ENCODE measurements around the gene PPP2R2B.

GRCh38 chr5:146762830-146763229 is 115.7 kb downstream of the PPP2R2B start:
- TF ChIP-seq CTCF (IDR thresholded peaks at IDR 0.05), result no peak
- no peak for TF ChIP-seq POLR2A (IDR thresholded peaks at IDR 0.05)

Measured in testis (tissue), 2 donors.